HCT116 (cell line): ENCODE measurements around the gene VCAN. TPM values are rescaled to one million over a fixed set of nuclear protein-coding genes. Genes with fewer than 3 reads are reported as not detected.

ENCODE experiments used
- ATAC-seq: fragments of 200-7000 bp; cut with Tn5 transposase; 2 replicates; pipeline ENCODE4 v1.9.1; 2020; ENCODE audit warnings: mild to moderate bottlenecking, moderate library complexity
- BruUV-seq: library from RNA; stranded (reverse); fragments of 400-500 nt; replicated peaks from 2 replicates; lab custom pipeline; 2021; lab: Mats Ljungman, UMichigan
- CTCF ChIA-PET: fragments of 300-600 bp; sonication (Branson Sonifier 250); formaldehyde crosslinking; loops from one replicate; lab custom pipeline; 2021; ENCODE audit warnings: antibody characterized with exemption; lab: Charles Lee
- POLR2A ChIA-PET: fragments of 300-600, 350-600 bp; sonication (Branson Sonifier 250); formaldehyde crosslinking; loops from one replicate; lab custom pipeline; 2021; ENCODE audit warnings: antibody characterized with exemption; lab: Charles Lee
- RAD21 ChIA-PET, 2 experiments: fragments of 300-600 bp; sonication (Branson Sonifier 250); formaldehyde crosslinking; loops; one replicate each; lab custom pipeline; 2023; ENCODE audit warnings: low total read pairs in 2 of 2; ENCODE audit not compliant: uncharacterized antibody in 2 of 2, unreplicated experiment in 2 of 2, low non-redundant PET in 1 of 2; lab: Charles Lee
- DNase-seq: peaks from one replicate; pipeline ENCODE4 v3.0.0-alpha.2; 2010; ENCODE audit warnings: low read depth, low spot score
- H2AFZ ChIP-seq: fragments of 200-600 bp; shearing (Covaris generic), sonication (generic); 2 replicates; pipeline ENCODE4 v1.6.1; 2017; ENCODE audit warnings: low read depth, mixed run types, mixed read lengths, antibody characterized with exemption, low read length; ENCODE audit not compliant: poor library complexity, severe bottlenecking
- H3K27ac ChIP-seq: 2 replicates; pipeline ENCODE4 v1.5.1; 2012; ENCODE audit warnings: low read depth, low read length
- H3K27me3 ChIP-seq: fragments of 200-600 bp; sonication (generic); 2 replicates; pipeline ENCODE4 v1.6.1; 2016; ENCODE audit warnings: mixed run types, low read length, mixed read lengths; ENCODE audit not compliant: insufficient read depth
- H3K36me3 ChIP-seq, 2 experiments: fragments of 200-500 bp in 1 of 2; fragments of 200-600 bp in 1 of 2; sonication (Bioruptor generic) in 1 of 2; sonication (generic) in 1 of 2; 2 replicates each; pipeline versions ENCODE4 v1.5.1 to v1.6.1; 2014 to 2016; ENCODE audit warnings: low read length in 2 of 2, inconsistent platforms in 1 of 2, mixed read lengths in 1 of 2, mixed run types in 1 of 2; ENCODE audit not compliant: insufficient read depth in 2 of 2, control insufficient read depth in 1 of 2
- H3K4me1 ChIP-seq, 2 experiments: fragments of 200-600 bp in 1 of 2; sonication (generic) in 1 of 2; 2 replicates each; pipeline versions ENCODE4 v1.5.1 to v1.6.1; 2012 to 2017; ENCODE audit warnings: low read length in 2 of 2, inconsistent platforms in 1 of 2, mild to moderate bottlenecking in 1 of 2, mixed read lengths in 1 of 2, mixed run types in 1 of 2, moderate library complexity in 1 of 2; ENCODE audit not compliant: insufficient read depth in 2 of 2, control insufficient read depth in 1 of 2
- H3K4me2 ChIP-seq: fragments of 200-600 bp; sonication (generic); 2 replicates; pipeline ENCODE4 v1.6.1; 2017; ENCODE audit warnings: mixed run types, low read length, mixed read lengths
- H3K4me3 ChIP-seq, 2 experiments: fragments of 200-600 bp in 1 of 2; sonication (generic) in 1 of 2; replicated peaks in 1 of 2; 2 replicates each; pipeline ENCODE4 v1.5.1; 2011 to 2016; ENCODE audit warnings: low read length in 2 of 2, control low read depth in 1 of 2, low read depth in 1 of 2, mild to moderate bottlenecking in 1 of 2, mixed read lengths in 1 of 2, mixed run types in 1 of 2
- H3K79me2 ChIP-seq: fragments of 200-600 bp; sonication (generic); 2 replicates; pipeline ENCODE4 v1.6.1; 2017; ENCODE audit warnings: mild to moderate bottlenecking, mixed run types, low read length, moderate library complexity, mixed read lengths; ENCODE audit not compliant: insufficient read depth
- H3K9ac ChIP-seq: fragments of 200-600 bp; sonication (generic); 2 replicates; pipeline ENCODE4 v1.6.1; 2016; ENCODE audit warnings: low read length, mixed read lengths
- H3K9me2 ChIP-seq: fragments of 200-600 bp; sonication (generic), shearing (Covaris generic); 2 replicates; pipeline ENCODE4 v1.6.1; 2017; ENCODE audit warnings: mixed run types, mild to moderate bottlenecking, moderate library complexity; ENCODE audit not compliant: insufficient read depth
- H3K9me3 ChIP-seq, 2 experiments: fragments of 200-500 bp in 1 of 2; fragments of 200-600 bp in 1 of 2; sonication (Bioruptor generic) in 1 of 2; sonication (generic) in 1 of 2; 2 replicates each; pipeline ENCODE4 v1.6.1; 2014 to 2017; ENCODE audit warnings: low read length in 2 of 2, mixed read lengths in 2 of 2, inconsistent platforms in 1 of 2, low read depth in 1 of 2, mild to moderate bottlenecking in 1 of 2, mixed run types in 1 of 2, moderate library complexity in 1 of 2; ENCODE audit not compliant: control insufficient read depth in 1 of 2, insufficient read depth in 1 of 2
- H4K20me1 ChIP-seq: fragments of 200-600 bp; sonication (generic), shearing (Covaris generic); 2 replicates; pipeline ENCODE4 v1.6.1; 2017; ENCODE audit warnings: mixed run types, mild to moderate bottlenecking, moderate library complexity; ENCODE audit not compliant: insufficient read depth
- CBX3 ChIP-seq: IDR thresholded peaks from 2 replicates; pipeline ENCODE4 v1.6.1; 2012; ENCODE audit warnings: low read depth
- CEBPB ChIP-seq: IDR thresholded peaks from 2 replicates; pipeline ENCODE4 v1.6.1; 2012; ENCODE audit warnings: low read depth
- EGR1 ChIP-seq: IDR thresholded peaks from 2 replicates; pipeline ENCODE4 v1.6.1; 2012; ENCODE audit warnings: low read depth
- ELF1 ChIP-seq: IDR thresholded peaks from 2 replicates; pipeline ENCODE4 v1.6.1; 2012; ENCODE audit warnings: low read depth, borderline replicate concordance
- FOSL1 ChIP-seq: IDR thresholded peaks from 2 replicates; pipeline ENCODE4 v1.6.1; 2012; ENCODE audit warnings: low read depth
- JUND ChIP-seq: IDR thresholded peaks from 2 replicates; pipeline ENCODE4 v1.6.1; 2012
- POLR2A ChIP-seq: IDR thresholded peaks from 2 replicates; pipeline ENCODE4 v1.7.0; 2011; ENCODE audit warnings: borderline replicate concordance; ENCODE audit not compliant: insufficient read depth, insufficient read length; ENCODE audit errors: extremely low read depth
- RAD21 ChIP-seq: IDR thresholded peaks from 2 replicates; pipeline ENCODE4 v1.6.1; 2012; ENCODE audit warnings: low read depth, mild to moderate bottlenecking
- SIN3A ChIP-seq: IDR thresholded peaks from 2 replicates; pipeline ENCODE4 v1.6.1; 2012; ENCODE audit warnings: low read depth
- SP1 ChIP-seq: IDR thresholded peaks from 2 replicates; pipeline ENCODE4 v1.6.1; 2012; ENCODE audit warnings: low read depth
- SRF ChIP-seq: IDR thresholded peaks from 2 replicates; pipeline ENCODE4 v1.6.1; 2012; ENCODE audit warnings: low read depth
- TCF7L2 ChIP-seq: IDR thresholded peaks from 2 replicates; pipeline ENCODE4 v1.7.0; 2011; ENCODE audit warnings: borderline replicate concordance, inconsistent platforms; ENCODE audit not compliant: insufficient read depth, insufficient read length; ENCODE audit errors: extremely low read depth
- YY1 ChIP-seq: IDR thresholded peaks from 2 replicates; pipeline ENCODE4 v1.6.1; 2011; ENCODE audit warnings: low read length, low read depth, moderate library complexity, mild to moderate bottlenecking; ENCODE audit not compliant: insufficient replicate concordance; ENCODE audit errors: extremely low read depth
- ZFX ChIP-seq: fragments of 450-650 bp; IDR thresholded peaks from 2 replicates; pipeline ENCODE4 v1.6.1; 2017
- intact Hi-C: fragments of 100-400 bp; cut with micrococcal nuclease; formaldehyde crosslinking; loops from 2 replicates; pipeline ENCODE4 v1.10.0; 2022
- total RNA-seq: library from RNA; stranded (reverse); gene quantifications from one replicate; pipeline ENCODE4 v1.2.1, GENCODE V29; 2021; ENCODE audit not compliant: unreplicated experiment
- TF ChIP-seq, protein P1 (sequence below): IDR thresholded peaks from 2 replicates; pipeline ENCODE4 v1.6.1; 2012; ENCODE audit warnings: low read depth
- TF ChIP-seq, protein P2 (sequence below): IDR thresholded peaks from 2 replicates; pipeline ENCODE4 v1.6.1; 2011; ENCODE audit warnings: mild to moderate bottlenecking, low read length, moderate library complexity; ENCODE audit not compliant: insufficient replicate concordance; ENCODE audit errors: extremely low read depth
- TF ChIP-seq, protein P3 (sequence below): IDR thresholded peaks from 2 replicates; pipeline ENCODE4 v1.6.1; 2012
- TF ChIP-seq, protein P4 (sequence below): IDR thresholded peaks from 2 replicates; pipeline ENCODE4 v1.6.1; 2012

VCAN gene
- total RNA-seq, 1 experiment from 2014 or later = 49.9 TPM

DNA sequence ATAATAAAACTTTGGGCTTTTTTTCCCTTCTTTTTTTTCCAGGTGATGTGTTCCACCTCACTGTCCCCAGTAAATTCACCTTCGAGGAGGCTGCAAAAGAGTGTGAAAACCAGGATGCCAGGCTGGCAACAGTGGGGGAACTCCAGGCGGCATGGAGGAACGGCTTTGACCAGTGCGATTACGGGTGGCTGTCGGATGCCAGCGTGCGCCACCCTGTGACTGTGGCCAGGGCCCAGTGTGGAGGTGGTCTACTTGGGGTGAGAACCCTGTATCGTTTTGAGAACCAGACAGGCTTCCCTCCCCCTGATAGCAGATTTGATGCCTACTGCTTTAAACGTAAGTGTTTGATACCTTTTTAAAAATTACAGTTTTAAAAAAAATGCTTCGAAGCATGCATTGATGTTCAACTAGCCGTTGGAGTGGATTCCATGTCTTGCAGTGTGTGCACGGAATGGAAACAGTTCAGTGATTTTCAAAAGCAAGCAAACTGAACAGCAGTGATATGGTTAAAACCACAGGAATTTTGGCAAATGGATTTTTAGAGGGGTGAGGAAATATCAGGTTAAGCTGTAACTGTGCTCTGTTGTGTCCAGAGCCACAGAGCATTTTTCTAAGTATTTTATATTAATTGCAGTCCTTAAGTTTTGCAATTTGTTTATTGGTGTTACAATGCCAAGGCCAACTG, 40.7 kb downstream of the VCAN start:
- Histone ChIP-seq H3K9me3 (no peaks in the 10 kb centered on the region), H3K9ac (no peak overlapping the region), H4K20me1 (no peaks in the 10 kb centered on the region), H3K36me3 (no peaks in the 10 kb centered on the region; a peak in 1 of 4 replicates), H3K27ac (no peak overlapping the region), H3K4me1 (no peaks in the 10 kb centered on the region), H3K79me2 (no peaks in the 10 kb centered on the region), H2AFZ (no peak overlapping the region), H3K4me2 (no peak overlapping the region), H3K4me3 (no peak overlapping the region), H3K27me3 (no peaks in the 10 kb centered on the region), H3K9me2 (no peaks in the 10 kb centered on the region)
- TF ChIP-seq EGR1 (no peak), CBX3 (no peak), FOSL1 (no peak), TCF7L2 (no peak), SIN3A (no peak), POLR2A (no peak), SP1 (no peak), CEBPB (no peak), JUND (no peak), RAD21 (no peak), ZFX (no peak), SRF (no peak), ELF1 (no peak), YY1 (no peak)
- TF ChIP-seq, protein P1, sequence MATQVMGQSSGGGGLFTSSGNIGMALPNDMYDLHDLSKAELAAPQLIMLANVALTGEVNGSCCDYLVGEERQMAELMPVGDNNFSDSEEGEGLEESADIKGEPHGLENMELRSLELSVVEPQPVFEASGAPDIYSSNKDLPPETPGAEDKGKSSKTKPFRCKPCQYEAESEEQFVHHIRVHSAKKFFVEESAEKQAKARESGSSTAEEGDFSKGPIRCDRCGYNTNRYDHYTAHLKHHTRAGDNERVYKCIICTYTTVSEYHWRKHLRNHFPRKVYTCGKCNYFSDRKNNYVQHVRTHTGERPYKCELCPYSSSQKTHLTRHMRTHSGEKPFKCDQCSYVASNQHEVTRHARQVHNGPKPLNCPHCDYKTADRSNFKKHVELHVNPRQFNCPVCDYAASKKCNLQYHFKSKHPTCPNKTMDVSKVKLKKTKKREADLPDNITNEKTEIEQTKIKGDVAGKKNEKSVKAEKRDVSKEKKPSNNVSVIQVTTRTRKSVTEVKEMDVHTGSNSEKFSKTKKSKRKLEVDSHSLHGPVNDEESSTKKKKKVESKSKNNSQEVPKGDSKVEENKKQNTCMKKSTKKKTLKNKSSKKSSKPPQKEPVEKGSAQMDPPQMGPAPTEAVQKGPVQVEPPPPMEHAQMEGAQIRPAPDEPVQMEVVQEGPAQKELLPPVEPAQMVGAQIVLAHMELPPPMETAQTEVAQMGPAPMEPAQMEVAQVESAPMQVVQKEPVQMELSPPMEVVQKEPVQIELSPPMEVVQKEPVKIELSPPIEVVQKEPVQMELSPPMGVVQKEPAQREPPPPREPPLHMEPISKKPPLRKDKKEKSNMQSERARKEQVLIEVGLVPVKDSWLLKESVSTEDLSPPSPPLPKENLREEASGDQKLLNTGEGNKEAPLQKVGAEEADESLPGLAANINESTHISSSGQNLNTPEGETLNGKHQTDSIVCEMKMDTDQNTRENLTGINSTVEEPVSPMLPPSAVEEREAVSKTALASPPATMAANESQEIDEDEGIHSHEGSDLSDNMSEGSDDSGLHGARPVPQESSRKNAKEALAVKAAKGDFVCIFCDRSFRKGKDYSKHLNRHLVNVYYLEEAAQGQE = no peak
- TF ChIP-seq, protein P2, sequence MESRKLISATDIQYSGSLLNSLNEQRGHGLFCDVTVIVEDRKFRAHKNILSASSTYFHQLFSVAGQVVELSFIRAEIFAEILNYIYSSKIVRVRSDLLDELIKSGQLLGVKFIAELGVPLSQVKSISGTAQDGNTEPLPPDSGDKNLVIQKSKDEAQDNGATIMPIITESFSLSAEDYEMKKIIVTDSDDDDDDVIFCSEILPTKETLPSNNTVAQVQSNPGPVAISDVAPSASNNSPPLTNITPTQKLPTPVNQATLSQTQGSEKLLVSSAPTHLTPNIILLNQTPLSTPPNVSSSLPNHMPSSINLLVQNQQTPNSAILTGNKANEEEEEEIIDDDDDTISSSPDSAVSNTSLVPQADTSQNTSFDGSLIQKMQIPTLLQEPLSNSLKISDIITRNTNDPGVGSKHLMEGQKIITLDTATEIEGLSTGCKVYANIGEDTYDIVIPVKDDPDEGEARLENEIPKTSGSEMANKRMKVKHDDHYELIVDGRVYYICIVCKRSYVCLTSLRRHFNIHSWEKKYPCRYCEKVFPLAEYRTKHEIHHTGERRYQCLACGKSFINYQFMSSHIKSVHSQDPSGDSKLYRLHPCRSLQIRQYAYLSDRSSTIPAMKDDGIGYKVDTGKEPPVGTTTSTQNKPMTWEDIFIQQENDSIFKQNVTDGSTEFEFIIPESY = no peak
- TF ChIP-seq, protein P3, sequence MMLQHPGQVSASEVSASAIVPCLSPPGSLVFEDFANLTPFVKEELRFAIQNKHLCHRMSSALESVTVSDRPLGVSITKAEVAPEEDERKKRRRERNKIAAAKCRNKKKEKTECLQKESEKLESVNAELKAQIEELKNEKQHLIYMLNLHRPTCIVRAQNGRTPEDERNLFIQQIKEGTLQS = no peak
- TF ChIP-seq, protein P4, sequence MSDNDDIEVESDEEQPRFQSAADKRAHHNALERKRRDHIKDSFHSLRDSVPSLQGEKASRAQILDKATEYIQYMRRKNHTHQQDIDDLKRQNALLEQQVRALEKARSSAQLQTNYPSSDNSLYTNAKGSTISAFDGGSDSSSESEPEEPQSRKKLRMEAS = no peak
- DNase-seq (no peak), ATAC-seq (no peak)
- intact Hi-C loops = no loop called here
- ChIA-PET RAD21 (no interaction called here), CTCF (no interaction called here), POLR2A (no interaction called here)
- BruUV-seq = no TSS peak
